NOMO-1 (cell line): Measurements from ENCODE around the gene LARGE2.
"Not testable (repeated sequence)": the region's sequence is repeated elsewhere in the genome, so short reads cannot be mapped to it uniquely, and the experiment has no call there.

Source experiments
- DNase-seq, 2 experiments: peaks; one replicate each; lab custom pipeline; 2025; ENCODE audit not compliant: unreplicated experiment in 2 of 2; lab: John Stamatoyannopoulos, UW

Gene LARGE2

DNA sequence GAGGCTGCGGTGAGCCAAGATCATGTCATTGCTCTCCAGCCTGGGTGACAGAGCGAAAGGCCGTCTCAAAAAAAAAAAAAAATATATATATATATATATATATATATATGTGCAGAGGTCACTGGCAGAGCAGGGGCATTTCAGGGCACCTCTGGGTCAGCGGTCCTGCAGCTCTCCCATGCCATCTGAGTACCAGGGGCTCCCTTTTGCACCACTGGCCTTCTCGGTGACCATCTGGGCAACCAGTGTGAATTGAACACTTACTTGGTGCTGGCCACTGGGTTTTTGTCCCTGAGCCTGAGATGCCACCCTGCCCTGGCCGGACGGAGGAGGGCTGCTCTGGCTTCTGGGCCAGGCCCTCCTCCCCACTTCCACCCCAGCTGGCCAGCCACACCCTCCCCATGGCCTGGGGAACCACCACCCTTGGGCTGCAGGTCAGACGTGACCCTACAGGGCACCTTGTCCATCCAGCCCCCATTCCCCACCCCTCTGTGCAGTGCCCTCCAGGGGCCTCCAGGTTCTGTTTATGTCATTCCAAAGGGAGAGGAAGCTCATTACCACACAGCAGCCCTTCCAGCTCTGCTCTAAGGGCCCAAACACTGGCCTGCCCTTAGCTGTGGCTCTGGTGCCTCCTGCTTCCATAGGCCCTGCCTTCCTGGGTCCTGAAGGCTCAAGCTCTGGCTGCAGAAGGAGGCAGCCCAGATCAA lies 26.8 kb upstream of the LARGE2 start:
- DNase-seq: no peak

DNA sequence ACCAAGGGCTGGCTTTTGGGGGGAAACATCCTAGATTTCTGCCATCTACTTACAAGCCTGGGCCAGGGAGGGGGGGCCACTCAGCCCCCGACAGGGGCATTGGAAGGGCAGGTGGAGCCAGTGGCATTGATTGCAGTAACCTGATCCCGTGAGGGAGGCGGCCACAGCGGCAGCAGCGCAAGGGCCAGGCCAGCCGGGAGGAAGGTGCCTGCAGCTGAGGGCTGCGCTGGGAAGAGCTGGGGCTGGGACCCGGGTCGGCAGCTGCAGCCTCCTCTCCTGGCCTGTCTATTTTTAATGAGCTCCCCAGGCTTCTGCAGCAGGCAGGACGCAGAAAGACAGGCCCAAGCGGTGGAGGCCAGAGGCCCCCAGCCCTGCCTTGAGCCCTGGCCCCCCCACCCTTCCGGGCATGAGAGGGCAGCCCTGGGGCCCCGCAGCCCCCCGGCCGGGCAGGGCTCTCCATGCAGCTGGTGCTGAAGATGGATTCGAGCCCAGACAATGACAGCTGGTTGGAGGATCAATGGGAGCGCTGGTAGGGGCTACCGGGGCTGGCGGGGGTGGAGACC lies 26.0 kb upstream of the LARGE2 start:
- DNase-seq: no peak

GRCh38 chr11:45897556-45897955 lies 24.9 kb upstream of the LARGE2 start:
- no peak for DNase-seq

DNA sequence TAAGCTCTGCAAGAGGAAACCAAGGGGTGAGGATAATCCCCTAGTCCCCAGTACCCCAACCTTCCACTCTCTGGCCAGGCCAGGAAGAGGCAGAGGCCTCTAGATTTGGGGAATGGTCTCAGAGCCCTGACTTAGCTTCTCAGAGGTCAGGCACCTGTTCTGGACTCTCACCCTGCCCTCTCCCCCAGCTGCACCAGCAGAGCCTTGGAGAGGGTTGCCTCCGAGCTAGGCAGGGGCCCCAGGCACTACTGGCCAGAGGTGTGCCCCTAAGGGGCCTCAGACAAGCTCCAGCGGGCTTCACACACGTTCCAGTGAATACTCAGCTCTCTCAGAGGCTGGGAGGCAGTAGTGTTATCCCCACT lies 23.4 kb upstream of the LARGE2 start:
- no peak for DNase-seq

GRCh38 chr11:45899448-45900174 lies 22.8 kb upstream of the LARGE2 start:
- DNase-seq: peak; percentile 22 to 25

DNA sequence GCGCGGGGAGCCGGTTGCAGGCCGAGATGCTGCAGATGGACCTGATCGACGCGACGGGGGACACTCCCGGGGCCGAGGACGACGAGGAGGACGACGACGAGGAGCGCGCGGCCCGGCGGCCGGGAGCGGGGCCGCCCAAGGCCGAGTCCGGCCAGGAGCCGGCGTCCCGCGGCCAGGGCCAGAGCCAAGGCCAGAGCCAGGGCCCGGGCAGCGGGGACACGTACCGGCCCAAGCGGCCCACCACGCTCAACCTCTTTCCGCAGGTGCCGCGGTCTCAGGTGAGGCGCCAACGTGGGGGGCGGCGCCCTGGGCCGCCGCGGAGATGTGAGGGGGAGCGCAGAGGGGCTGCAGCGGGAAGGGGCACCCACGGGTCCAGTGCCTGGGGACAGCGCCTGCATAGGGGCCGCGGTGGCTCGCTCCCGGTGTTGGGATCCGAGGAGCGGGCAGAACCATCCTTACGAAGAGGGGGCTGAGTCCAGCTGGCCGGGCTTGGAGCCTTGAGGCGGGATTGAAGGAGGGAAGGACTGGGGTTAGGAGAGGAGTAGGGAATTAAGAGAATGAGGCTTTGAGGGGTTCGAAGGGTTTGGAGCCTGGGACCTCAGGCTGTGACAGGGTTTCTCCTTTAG lies 22.2 kb upstream of the LARGE2 start:
- DNase-seq: not testable (repeated sequence)

- no peak for DNase-seq
These were observed 21.4 kb upstream of the LARGE2 start for GRCh38 chr11:45900916-45901617.

DNA sequence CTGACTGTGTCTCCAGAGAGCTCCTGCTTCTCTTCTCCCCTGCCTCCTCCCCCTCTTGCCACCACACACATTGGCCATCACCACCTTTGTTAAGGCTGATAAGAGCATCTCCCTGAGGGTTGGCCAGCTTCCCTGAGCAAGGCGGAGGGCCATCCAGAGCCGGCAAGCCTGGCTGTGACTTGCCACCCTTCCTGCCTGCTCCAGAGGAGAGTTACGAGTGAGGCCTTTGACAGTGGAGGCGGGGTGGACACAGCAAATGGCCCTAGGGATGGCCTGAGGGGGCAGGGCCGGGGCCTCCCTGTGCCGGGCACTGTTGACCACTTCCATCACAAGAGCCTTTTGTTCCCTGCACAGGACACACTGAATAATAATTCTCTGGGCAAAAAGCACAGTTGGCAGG lies 20.8 kb upstream of the LARGE2 start:
- DNase-seq: no peak

GRCh38 chr11:45902452-45903380 lies 19.7 kb upstream of the LARGE2 start:
- no peak for DNase-seq

GRCh38 chr11:45904309-45904915 lies 18.0 kb upstream of the LARGE2 start:
- no peak for DNase-seq

GRCh38 chr11:45905095-45905494 lies 17.4 kb upstream of the LARGE2 start:
- DNase-seq: no peak

GRCh38 chr11:45905576-45905975 lies 16.9 kb upstream of the LARGE2 start:
- DNase-seq: not testable (repeated sequence)

GRCh38 chr11:45906096-45906682 lies 16.3 kb upstream of the LARGE2 start:
- no peak for DNase-seq

GRCh38 chr11:45906965-45907611 lies 15.4 kb upstream of the LARGE2 start, which contains the start of gene FREY1:
TSS of gene FREY1 (minus strand) at chr11:45907271. CDS start at chr11:45907245, 26 bp downstream.
- no peak for DNase-seq

DNA sequence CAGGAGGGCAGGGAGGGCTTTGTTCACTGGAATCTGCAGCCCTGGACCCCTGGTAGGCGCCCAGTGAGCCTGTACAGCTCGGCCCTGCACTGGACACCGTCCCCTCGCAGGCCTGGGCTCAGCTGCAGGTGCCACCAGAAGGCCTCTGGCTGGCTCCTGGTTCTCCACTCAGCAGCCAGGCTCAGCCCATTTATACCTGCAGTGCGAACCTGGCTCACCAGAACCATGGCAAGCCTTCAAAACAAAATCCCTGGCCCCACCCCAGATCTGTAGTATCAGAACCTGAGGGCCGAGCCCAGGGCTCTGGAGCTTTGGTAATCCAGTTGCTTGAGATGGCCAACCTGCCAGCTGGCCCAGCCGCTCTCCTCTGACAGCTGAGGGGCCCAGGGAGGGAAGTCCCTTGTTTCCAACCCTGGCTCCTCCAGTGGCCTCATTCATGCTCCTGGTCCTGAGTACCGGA lies 14.5 kb upstream of the LARGE2 start:
- DNase-seq: no peak

DNA sequence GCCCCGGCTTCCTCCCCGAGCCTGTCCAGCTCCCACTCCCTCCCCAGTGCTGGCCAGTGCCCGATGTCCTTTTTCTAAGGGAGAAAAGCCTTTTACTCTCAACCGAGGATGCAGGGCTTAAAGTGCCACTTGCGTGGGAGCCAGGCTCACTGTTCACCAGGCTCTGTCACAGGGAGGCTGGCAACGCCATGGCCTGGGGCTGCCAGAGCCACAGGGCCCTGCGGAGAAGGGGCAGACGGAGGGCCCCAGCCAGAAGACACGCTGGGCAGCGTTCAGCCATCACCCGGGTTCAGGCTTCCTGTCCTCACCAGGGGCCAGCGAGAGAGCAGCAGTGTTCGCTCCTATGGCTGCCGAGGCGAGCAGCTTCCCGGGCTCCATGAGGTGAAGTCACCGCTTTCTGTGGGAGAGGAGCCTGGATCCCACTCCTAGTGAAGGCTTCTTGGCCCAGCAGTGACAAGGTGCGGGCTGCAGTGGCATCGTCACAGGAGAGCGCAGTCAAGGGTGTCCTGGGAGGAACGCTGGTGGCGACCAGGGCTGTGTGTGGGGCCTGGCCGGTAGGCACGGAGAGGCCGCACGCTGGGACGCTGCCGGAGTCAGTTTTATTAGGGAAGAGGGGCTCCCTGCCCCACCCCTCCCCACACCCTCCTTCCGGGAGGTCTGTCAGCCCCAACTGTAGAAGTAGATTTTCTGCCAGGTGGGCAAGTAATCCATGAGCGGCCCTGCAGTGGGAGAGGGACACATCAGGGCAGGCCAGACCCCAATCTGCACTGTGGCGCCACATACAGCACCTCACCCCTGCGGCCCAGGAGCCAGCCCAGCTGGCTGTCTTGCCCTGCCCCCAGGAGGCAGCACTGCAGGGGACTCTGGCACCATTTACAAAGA lies 12.6 kb upstream of the LARGE2 start:
- DNase-seq: no peak

DNA sequence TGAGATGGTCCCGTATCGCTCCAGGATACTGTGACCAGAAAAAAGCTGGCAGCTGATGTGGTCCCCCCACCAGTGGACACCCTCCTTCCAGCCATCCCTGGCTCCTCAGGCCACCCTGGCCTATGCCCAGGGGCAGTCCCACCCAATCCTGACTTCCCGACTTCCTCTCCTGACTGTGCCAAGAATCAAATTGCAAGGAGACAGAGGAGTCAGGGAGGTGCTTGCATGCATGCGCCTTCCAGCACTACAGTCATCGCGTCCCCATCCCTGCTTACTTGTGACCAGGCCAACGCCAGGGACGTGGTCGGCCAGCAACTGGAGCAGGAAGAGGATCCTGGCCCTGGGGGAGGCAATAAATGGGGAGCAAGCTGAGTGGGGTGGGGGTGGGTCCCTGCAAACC lies 11.8 kb upstream of the LARGE2 start:
- DNase-seq: no peak

GRCh38 chr11:45913514-45913913 lies 8.9 kb upstream of the LARGE2 start:
- DNase-seq: no peak
